HG03060 (cell line): ENCODE measurements around the gene ZBTB39.
"Not testable (repeated sequence)": the region's sequence is repeated elsewhere in the genome, so short reads cannot be mapped to it uniquely, and the experiment has no call there.

ENCODE experiments used
- ATAC-seq: cut with Tn5 transposase; IDR thresholded peaks from one replicate; pipeline ENCODE4 v1.9.1; 2021; ENCODE audit warnings: low read depth, moderate number of reproducible peaks; ENCODE audit not compliant: unreplicated experiment

The ZBTB39 gene

GRCh38 chr12:56983386-56983785, 23.0 kb downstream of the ZBTB39 start:
- ATAC-seq: no peak

- ATAC-seq: not testable (repeated sequence)
Measured at GRCh38 chr12:56982578-56983236, 23.6 kb downstream of the ZBTB39 start.

- no peak for ATAC-seq
Measured at GRCh38 chr12:56980941-56981530, 25.3 kb downstream of the ZBTB39 start.

DNA sequence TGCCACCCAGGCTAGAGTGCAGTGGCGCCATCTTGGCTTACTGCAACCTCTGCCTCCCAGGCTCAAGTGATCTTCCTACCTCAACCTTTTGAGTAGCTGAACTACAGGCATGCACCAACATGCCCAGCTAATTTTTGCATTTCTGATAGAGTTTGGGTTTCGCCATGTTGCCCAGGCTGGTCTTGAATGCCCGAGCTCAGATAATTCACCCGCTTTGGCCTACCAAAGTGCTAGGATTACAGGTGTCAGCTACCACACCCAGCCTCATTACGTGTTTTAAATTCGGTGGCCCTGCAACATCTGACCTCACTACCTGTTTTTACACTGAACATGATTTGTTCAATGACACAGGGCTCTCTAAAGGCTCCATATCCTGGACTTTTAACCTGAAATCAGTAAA, 26.1 kb downstream of the ZBTB39 start:
- no peak for ATAC-seq

DNA sequence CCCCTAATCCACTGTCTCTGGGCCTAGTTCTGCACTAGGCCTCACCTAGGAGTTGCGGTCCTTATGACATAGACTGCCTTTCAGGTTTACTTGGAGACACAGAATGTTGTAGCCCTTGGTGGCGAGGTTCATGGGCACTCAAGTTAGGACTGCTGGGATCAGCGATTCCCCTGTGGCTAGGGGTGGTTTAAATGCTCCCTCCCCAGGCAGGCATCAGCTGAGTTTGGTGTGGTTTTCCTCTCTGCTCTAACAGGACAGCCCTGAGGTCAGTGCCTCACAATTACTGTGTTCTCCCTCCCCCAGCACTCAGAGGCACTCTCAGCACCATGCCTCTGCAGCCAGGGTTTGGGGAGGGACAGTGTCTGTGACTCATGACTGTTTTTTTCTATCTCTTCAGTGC, 26.7 kb downstream of the ZBTB39 start:
- no peak for ATAC-seq

- ATAC-seq: no peak
Measured at GRCh38 chr12:56978397-56979138, 27.8 kb downstream of the ZBTB39 start.

DNA sequence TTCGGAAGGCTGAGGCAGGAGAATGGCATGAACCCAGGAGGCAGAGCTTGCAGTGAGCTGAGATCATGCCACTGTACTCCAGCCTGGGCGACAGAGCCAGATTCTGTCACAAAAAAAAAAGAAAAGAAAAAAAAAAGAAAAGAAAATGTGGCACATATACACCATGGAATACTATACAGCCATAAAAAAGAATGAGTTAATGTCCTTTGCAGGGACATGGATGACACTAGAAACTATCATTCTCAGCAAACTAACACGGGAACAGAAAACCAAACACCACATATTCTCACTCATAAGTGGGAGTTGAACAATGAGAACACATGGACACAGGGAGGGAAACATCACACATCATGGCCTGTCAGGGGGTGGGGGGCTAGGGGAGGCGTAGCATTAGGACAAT, 29.0 kb downstream of the ZBTB39 start:
- not testable (repeated sequence) for ATAC-seq

GRCh38 chr12:56974224-56974623, 32.1 kb downstream of the ZBTB39 start:
- ATAC-seq: not testable (repeated sequence)

GRCh38 chr12:56968910-56969309, 37.4 kb downstream of the ZBTB39 start:
- ATAC-seq: not testable (repeated sequence)

- ATAC-seq: not testable (repeated sequence)
Measured at GRCh38 chr12:56965997-56966642, 40.2 kb downstream of the ZBTB39 start.

DNA sequence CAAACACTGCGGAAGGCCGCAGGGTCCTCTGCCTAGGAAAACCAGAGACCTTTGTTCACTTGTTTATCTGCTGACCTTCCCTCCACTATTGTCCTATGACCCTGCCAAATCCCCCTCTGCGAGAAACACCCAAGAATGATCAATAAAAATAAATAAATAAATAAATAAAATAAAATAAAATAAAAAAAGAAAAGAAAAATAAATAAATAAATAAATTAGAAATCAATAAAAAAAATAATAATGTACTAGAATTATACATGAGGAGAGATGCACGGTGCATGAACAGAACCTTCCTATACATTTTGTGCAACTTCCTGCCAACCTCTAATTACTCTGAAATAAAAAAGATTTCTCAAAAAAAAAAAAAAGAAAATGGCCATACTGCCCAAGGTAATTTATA, 41.2 kb downstream of the ZBTB39 start:
- ATAC-seq: not testable (repeated sequence)

DNA sequence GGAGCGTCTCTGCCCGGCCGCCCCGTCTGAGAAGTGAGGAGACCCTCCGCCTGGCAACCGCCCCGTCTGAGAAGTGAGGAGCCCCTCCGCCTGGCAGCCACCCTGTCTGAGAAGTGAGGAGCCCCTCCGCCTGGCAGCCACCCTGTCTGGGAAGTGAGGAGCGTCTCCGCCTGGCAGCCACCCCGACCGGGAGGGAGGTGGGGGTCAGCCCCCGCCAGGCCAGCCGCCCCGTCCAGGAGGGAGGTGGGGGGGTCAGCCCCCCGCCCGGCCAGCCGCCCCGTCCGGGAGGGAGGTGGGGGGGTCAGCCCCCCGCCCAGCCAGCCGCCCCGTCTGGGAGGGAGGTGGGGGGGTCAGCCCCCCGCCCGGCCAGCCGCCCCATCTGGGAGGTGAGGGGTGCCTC, 42.8 kb downstream of the ZBTB39 start:
- not testable (repeated sequence) for ATAC-seq

GRCh38 chr12:56962247-56962646, 44.1 kb downstream of the ZBTB39 start:
- ATAC-seq: not testable (repeated sequence)

DNA sequence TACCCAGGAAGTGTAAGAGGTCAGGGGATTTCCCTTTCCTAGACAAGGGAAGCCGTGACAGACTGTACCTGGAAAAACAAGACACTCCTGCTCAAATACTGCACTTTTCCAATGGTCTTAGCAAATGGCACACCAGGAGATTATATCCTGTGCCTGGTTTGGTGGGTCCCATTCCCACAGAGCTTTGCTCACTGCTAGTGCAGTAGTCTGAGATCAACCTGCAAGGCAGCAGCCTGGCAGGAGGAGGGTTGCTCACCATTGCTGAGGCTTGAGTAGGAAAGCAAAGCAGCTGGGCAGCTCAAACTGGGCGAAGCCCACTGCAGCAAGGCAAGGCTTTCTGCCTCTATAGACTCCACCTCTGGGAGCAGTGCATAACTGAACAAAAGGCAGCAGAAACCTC, 47.9 kb downstream of the ZBTB39 start:
- ATAC-seq: no peak

- no peak for ATAC-seq
Measured at GRCh38 chr12:56957229-56958052, 48.9 kb downstream of the ZBTB39 start, which contains the start of gene RDH16. Gene RDH16, minus strand, starts transcription at chr12:56957608. Its CDS starts 146 bp downstream, at chr12:56957462.

- ATAC-seq: no peak
Measured at GRCh38 chr12:56955631-56956256, 50.6 kb downstream of the ZBTB39 start.

GRCh38 chr12:56954958-56955355, 51.4 kb downstream of the ZBTB39 start:
- no peak for ATAC-seq

DNA sequence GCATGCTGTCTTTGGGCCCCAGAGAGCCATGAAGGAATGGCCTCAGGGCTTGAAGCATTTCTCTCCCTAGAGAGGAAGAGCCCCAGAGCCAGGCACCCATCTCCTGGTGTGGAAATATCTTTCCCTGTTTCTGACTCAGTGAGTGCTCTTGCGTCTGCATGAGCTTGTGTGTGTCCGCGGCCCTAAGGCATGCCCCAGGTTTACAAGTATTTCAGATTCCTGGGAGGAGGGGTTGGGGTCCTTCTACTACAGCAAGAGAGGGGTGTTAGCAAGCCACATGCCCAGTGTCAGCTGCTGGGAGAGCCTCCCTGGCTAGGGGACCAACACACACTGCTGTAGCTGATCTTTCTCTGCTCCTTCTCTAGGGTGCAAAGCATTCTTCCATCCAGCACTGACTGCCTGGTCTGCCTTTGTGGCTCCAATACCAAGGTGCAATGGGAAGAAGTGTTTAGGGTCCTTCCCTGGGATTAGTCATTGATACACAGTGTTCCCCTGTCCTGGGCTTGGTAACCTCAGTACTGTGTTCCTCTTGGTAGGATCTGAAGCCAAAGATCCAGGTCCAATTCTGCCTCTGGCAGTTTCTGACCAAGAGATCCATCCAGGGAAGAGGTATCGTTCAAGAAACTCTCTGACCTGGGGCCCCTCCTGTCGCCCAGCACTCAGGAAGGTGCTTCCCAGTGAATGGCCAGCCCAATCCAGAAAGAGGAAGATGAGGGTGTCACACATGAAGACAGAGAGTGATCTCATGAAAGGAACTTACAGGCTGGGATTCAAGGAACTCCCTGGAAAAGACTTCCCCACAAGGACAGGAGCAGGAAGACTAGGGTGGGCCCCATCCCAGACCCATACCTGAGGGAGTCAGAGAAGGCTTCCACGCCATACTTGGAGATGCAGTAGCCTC, 52.0 kb downstream of the ZBTB39 start:
- no peak for ATAC-seq

GRCh38 chr12:56953314-56953713, 53.0 kb downstream of the ZBTB39 start:
- no peak for ATAC-seq
